ENCODE data around the gene NEURL1B. TPM values are rescaled to one million over a fixed set of nuclear protein-coding genes. Genes with fewer than 3 reads are reported as not detected.
"Not testable (repeated sequence)": the region's sequence is repeated elsewhere in the genome, so short reads cannot be mapped to it uniquely, and the experiment has no call there.

The NEURL1B gene
- total RNA-seq, 1 donor from 2014 or later, result 6.1 TPM

DNA sequence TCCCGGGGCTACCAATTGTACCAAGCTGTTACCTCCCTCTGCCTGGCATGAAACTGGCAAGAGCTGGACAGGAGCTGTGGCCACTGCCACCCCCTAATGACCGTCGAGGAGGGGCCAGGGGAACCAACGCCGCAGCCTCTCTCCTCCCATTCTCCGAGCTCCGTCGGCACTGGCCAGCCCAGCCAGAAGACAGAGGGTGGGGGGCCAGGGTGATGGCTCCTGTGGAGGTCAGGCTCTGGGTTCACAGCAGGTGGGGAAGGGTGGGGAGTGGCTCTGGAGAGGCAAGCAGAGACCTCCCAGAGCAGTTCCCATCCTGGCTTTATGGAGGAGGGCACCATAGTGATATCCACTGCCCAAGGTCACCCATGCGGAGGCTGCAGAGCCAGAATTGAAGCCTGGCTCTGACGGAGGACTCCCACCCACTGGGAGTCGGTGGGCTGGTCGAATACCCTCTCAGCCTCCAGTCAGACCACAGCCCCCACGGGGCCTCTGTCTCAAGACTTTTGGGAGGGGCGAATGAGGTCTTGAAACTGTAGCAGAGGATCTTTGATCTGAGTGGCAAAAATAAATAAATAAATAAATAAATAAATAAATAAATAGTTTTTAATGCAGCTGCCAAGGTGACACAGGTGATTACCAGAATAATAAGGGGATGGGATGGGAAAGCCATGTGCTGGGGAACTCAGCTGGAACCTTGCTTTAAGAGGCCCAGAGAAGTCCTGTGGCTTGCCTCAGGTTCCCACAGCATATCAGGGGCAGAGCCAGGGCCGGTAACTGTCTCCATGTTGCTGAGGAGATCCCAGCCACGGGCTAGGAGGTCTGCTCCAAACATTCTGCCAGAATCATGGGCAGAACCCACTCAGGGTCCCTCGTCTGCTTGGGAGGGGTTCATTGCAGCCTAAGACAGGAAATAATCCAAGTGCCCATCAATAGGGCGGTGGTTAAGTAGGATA is 42.5 kb upstream of the NEURL1B start:
- TF ChIP-seq, protein P1, sequence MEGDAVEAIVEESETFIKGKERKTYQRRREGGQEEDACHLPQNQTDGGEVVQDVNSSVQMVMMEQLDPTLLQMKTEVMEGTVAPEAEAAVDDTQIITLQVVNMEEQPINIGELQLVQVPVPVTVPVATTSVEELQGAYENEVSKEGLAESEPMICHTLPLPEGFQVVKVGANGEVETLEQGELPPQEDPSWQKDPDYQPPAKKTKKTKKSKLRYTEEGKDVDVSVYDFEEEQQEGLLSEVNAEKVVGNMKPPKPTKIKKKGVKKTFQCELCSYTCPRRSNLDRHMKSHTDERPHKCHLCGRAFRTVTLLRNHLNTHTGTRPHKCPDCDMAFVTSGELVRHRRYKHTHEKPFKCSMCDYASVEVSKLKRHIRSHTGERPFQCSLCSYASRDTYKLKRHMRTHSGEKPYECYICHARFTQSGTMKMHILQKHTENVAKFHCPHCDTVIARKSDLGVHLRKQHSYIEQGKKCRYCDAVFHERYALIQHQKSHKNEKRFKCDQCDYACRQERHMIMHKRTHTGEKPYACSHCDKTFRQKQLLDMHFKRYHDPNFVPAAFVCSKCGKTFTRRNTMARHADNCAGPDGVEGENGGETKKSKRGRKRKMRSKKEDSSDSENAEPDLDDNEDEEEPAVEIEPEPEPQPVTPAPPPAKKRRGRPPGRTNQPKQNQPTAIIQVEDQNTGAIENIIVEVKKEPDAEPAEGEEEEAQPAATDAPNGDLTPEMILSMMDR (conservative IDR thresholded peaks at IDR 0.05), result no peak
- H3K9me3 Mint-ChIP-seq, result peaks cover 4% of the 10 kb centered on the region
- no peaks in the 10 kb centered on the region for H3K27me3 Mint-ChIP-seq (ENCODE audit: low read depth)
- H3K4me3 Mint-ChIP-seq, result no peak overlapping the region
- no peak overlapping the region for H3K27ac Mint-ChIP-seq (ENCODE audit: unreplicated experiment)
- peaks cover 22% of the 10 kb centered on the region for H3K4me1 Mint-ChIP-seq
- DNase-seq (ENCODE audit: low read depth, low spot score), result no peak
- no peaks in the 10 kb centered on the region for H3K36me3 Mint-ChIP-seq (ENCODE audit: low read depth)

DNA sequence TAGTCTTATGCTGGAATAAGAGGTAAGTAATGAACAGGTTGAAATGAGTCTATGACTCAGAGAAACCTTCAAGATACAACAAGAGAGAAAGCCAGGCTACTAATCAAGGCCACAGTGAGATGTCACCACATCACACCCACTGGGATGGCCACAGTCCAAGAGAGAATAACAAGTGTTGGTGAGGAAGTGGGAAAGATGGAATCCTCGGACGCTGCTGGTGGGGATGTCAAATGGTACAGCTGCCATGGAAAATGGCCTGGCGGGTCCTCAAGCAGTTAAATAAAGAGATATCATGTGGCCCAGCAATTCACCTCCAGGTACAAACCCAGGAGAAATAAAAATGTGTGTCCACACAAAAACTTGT is 41.9 kb upstream of the NEURL1B start:
- no peaks in the 10 kb centered on the region for H3K27me3 Mint-ChIP-seq (ENCODE audit: low read depth)
- peaks cover 23% of the 10 kb centered on the region for H3K4me1 Mint-ChIP-seq
- no peak overlapping the region for H3K27ac Mint-ChIP-seq (ENCODE audit: unreplicated experiment)
- DNase-seq (ENCODE audit: low read depth, low spot score), result no peak
- TF ChIP-seq, protein P1 (conservative IDR thresholded peaks at IDR 0.05), result no peak
- no peaks in the 10 kb centered on the region for H3K36me3 Mint-ChIP-seq (ENCODE audit: low read depth)
- H3K4me3 Mint-ChIP-seq, result no peak overlapping the region
- peaks cover 4% of the 10 kb centered on the region for H3K9me3 Mint-ChIP-seq

DNA sequence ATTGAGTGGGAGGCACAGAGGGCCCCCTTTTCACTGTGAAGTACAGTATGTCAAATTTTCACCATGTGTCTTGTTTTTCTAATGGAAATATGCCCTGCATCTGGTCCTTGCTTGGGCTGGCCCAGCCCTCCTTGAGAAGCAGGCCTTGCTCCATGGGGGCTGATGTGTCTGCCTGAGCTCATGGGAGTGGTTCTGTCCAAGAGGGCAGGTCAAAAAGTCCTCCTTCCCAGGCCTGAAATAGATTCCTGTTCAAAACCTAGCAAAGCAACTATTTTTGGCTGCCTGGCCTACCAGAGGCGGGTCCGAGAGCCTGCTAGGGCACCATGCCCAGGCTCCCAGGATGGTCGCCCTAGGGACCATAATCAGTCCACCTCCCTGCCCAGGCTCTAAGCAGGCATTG is 40.5 kb upstream of the NEURL1B start:
- Mint-ChIP-seq H3K4me1 (peaks cover 23% of the 10 kb centered on the region), H3K4me3 (no peak overlapping the region), H3K36me3 (ENCODE audit: low read depth) (no peaks in the 10 kb centered on the region), H3K27ac (ENCODE audit: unreplicated experiment) (no peak overlapping the region), H3K9me3 (peaks cover 4% of the 10 kb centered on the region), H3K27me3 (ENCODE audit: low read depth) (no peaks in the 10 kb centered on the region)
- DNase-seq (ENCODE audit: low read depth, low spot score), result no peak
- TF ChIP-seq, protein P1 (conservative IDR thresholded peaks at IDR 0.05), result no peak

GRCh38 chr5:172601576-172601975 is 39.5 kb upstream of the NEURL1B start:
- not testable (repeated sequence) for DNase-seq (ENCODE audit: low read depth, low spot score); H3K9me3 Mint-ChIP-seq
- H3K4me1 Mint-ChIP-seq, result peaks cover 32% of the 10 kb centered on the region

GRCh38 chr5:172602783-172603231 is 38.3 kb upstream of the NEURL1B start:
- DNase-seq (ENCODE audit: low read depth, low spot score), result no peak
- H3K4me3 Mint-ChIP-seq, result no peak overlapping the region

More at GRCh38 chr5:172601576-172601975, 39.5 kb upstream of the NEURL1B start:
- not testable (repeated sequence) for H3K27me3 Mint-ChIP-seq (ENCODE audit: low read depth); H3K4me3 Mint-ChIP-seq; H3K36me3 Mint-ChIP-seq (ENCODE audit: low read depth); H3K27ac Mint-ChIP-seq (ENCODE audit: unreplicated experiment)

More at GRCh38 chr5:172602783-172603231, 38.3 kb upstream of the NEURL1B start:
- Mint-ChIP-seq H3K4me1 (peaks cover 35% of the 10 kb centered on the region), H3K27me3 (ENCODE audit: low read depth) (no peaks in the 10 kb centered on the region), H3K27ac (ENCODE audit: unreplicated experiment) (peak overlapping the region; percentile 95), H3K36me3 (ENCODE audit: low read depth) (no peaks in the 10 kb centered on the region), H3K9me3 (peaks cover 8% of the 10 kb centered on the region)
- TF ChIP-seq, protein P1 (conservative IDR thresholded peaks at IDR 0.05), result no peak
